Esophagus muscularis mucosa (tissue), 4 donors: ENCODE results near the gene DYNC1I2. TPM values are rescaled to one million over a fixed set of nuclear protein-coding genes. Genes with fewer than 3 reads are reported as not detected.

ENCODE experiments used
- DNase-seq: peaks from one replicate; pipeline ENCODE4 v3.0.0-alpha.2; 2017; ENCODE audit errors: extremely low spot score
- H3K27ac ChIP-seq, 4 donors: fragments of 200-600 bp; sonication (generic); replicated peaks in 1 of 4; 1 replicate in 3 of 4; 2 replicates in 1 of 4; pipeline ENCODE4 v1.5.1; 2016 to 2019; ENCODE audit warnings: mild to moderate bottlenecking in 1 of 4
- H3K27me3 ChIP-seq, 4 donors: fragments of 200-600 bp; sonication (generic); one replicate each; pipeline versions ENCODE4 v1.5.1 to v1.6.0; 2016 to 2019
- H3K36me3 ChIP-seq, 4 donors: fragments of 200-600 bp; sonication (generic); one replicate each; pipeline ENCODE4 v1.5.1; 2016 to 2019
- H3K4me1 ChIP-seq, 4 donors: fragments of 200-600 bp; sonication (generic); one replicate each; pipeline ENCODE4 v1.5.1; 2016 to 2019
- H3K4me3 ChIP-seq, 4 donors: fragments of 200-600 bp; sonication (generic); 1 replicate in 2 of 4; 2 replicates in 2 of 4; pipeline ENCODE4 v1.5.1; 2016 to 2019; ENCODE audit warnings: mild to moderate bottlenecking in 4 of 4, moderate library complexity in 1 of 4
- H3K9me3 ChIP-seq, 4 donors: fragments of 200-600 bp; sonication (generic); 1 replicate in 3 of 4; 2 replicates in 1 of 4; pipeline ENCODE4 v1.5.1; 2016 to 2019
- EP300 ChIP-seq: sonication (generic); formaldehyde crosslinking; IDR thresholded peaks from one replicate; pipeline ENCODE4 v1.6.1; 2017; ENCODE audit warnings: antibody characterized with exemption
- POLR2A ChIP-seq: fragments of 450-650 bp; IDR thresholded peaks from one replicate; pipeline ENCODE4 v1.6.1; 2017; ENCODE audit warnings: antibody characterized with exemption, moderate library complexity, mild to moderate bottlenecking, low read depth
- POLR2AphosphoS5 ChIP-seq, 2 donors: sonication (generic); formaldehyde crosslinking; IDR thresholded peaks; one replicate each; pipeline ENCODE4 v1.6.1; 2017; ENCODE audit warnings: antibody characterized with exemption in 2 of 2
- WGBS: methylation state at CpG from one replicate; pipeline ENCODE4 v1.1.5; 2018; 5-methylcytosine and 5-hydroxymethylcytosine counted together
- intact Hi-C: fragments of 100-400 bp; cut with DNase I; formaldehyde crosslinking; loops from one replicate; pipeline ENCODE4 v1.15.1; 2023
- total RNA-seq, 4 donors: library from RNA; depleted of rRNA; stranded (reverse); fragments of >200 nt; gene quantifications; one replicate each; pipeline versions ENCODE4 v1.1.0 to v1.2.1, GENCODE V29; 2016
- TF ChIP-seq, protein P1 (sequence below), 3 experiments: fragments of 200-600 bp in 2 of 3; fragments of 450-650 bp in 1 of 3; sonication (generic) in 2 of 3; IDR thresholded peaks; one replicate each; pipeline ENCODE4 v1.5.1; 2017 to 2019; ENCODE audit warnings: antibody characterized with exemption in 3 of 3, mild to moderate bottlenecking in 2 of 3, moderate library complexity in 1 of 3

The DYNC1I2 gene
- total RNA-seq, 4 donors from 2014 or later, result 99.1 to 122 (median 112) TPM

DNA sequence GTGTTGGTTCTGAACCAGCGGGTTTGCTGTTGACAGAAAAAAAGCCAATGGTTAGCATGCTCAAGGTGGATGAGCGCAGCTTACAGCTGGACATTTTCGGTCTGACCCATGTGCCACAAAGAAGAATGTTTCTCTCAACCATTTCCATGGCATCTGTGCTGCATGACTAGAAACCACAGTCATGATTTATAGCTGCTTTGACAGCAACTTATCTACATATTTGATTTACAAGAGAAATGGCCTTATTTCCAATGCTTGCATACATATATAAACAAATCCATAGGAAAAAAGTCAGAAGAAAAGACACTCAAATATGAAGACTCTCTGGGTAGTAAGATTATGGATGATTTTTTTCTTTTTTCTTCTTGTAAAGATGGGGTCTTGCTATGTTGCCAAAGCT lies 98.2 kb downstream of the DYNC1I2 start:
- TF ChIP-seq EP300, result no peak
- TF ChIP-seq, protein P1, sequence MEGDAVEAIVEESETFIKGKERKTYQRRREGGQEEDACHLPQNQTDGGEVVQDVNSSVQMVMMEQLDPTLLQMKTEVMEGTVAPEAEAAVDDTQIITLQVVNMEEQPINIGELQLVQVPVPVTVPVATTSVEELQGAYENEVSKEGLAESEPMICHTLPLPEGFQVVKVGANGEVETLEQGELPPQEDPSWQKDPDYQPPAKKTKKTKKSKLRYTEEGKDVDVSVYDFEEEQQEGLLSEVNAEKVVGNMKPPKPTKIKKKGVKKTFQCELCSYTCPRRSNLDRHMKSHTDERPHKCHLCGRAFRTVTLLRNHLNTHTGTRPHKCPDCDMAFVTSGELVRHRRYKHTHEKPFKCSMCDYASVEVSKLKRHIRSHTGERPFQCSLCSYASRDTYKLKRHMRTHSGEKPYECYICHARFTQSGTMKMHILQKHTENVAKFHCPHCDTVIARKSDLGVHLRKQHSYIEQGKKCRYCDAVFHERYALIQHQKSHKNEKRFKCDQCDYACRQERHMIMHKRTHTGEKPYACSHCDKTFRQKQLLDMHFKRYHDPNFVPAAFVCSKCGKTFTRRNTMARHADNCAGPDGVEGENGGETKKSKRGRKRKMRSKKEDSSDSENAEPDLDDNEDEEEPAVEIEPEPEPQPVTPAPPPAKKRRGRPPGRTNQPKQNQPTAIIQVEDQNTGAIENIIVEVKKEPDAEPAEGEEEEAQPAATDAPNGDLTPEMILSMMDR (IDR thresholded peaks at IDR 0.05), result no peak
- DNase-seq, result no peak
- H3K9me3 ChIP-seq, result no peaks in the 10 kb centered on the region
- H3K27me3 ChIP-seq, result no peaks in the 10 kb centered on the region
- no peak overlapping the region for H3K27ac ChIP-seq
- WGBS, result 98% methylated on average over 3 of the region's 3 CpGs
- no peaks in the 10 kb centered on the region for H3K4me1 ChIP-seq
- intact Hi-C loops, result no loop called here
- H3K36me3 ChIP-seq, result peaks cover 27 to 87% (median 75%) of the 10 kb centered on the region in 4 donors
- no peak overlapping the region for H3K4me3 ChIP-seq

DNA sequence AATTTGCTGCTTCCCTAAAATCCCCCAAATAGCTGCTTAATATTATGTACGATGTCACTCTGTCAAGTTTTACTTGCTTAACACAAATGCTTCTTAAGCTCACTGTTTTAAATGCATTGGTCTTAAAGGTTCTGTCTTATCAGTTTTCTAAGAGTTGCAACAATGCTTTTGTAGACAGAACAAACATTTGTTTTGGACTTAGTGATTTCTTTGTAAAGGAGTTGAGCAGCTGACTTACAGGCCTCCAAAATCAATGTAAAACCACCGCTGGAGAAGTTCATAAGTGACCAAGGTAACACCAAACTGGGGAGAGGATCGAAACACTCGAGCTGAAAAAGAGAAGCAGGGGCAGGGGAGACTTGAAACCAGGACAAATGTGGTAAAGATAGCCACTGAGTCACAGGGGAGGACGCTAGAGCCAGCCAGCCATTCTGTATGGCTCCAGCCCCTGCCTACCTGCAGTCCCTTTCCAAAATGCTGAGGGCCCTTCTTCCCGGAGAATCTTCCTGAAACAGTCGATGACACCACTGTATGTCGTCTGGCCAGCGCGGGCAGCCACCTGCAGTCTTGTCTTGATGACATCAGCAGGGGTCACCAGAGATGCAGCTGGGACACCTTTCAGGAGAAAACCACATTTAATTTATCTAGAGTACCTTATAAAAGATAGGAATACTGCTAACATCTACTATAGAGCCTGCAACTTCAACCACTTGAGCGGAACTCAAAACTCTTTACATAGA lies 100.2 kb downstream of the DYNC1I2 start:
- no peaks in the 10 kb centered on the region for H3K9me3 ChIP-seq
- no peaks in the 10 kb centered on the region for H3K27me3 ChIP-seq
- intact Hi-C loops, result no loop called here
- no peak for DNase-seq
- no peaks in the 10 kb centered on the region for H3K4me1 ChIP-seq
- H3K27ac ChIP-seq, result no peak overlapping the region
- 89% methylated on average over 11 of the region's 11 CpGs for WGBS
- H3K4me3 ChIP-seq, result no peak overlapping the region
- TF ChIP-seq, protein P1 (IDR thresholded peaks at IDR 0.05), result no peak
- no peak for TF ChIP-seq POLR2A
- TF ChIP-seq POLR2AphosphoS5 (IDR thresholded peaks at IDR 0.05), result no peak
- peaks cover 30 to 99% (median 91%) of the 10 kb centered on the region in 4 donors for H3K36me3 ChIP-seq

DNA sequence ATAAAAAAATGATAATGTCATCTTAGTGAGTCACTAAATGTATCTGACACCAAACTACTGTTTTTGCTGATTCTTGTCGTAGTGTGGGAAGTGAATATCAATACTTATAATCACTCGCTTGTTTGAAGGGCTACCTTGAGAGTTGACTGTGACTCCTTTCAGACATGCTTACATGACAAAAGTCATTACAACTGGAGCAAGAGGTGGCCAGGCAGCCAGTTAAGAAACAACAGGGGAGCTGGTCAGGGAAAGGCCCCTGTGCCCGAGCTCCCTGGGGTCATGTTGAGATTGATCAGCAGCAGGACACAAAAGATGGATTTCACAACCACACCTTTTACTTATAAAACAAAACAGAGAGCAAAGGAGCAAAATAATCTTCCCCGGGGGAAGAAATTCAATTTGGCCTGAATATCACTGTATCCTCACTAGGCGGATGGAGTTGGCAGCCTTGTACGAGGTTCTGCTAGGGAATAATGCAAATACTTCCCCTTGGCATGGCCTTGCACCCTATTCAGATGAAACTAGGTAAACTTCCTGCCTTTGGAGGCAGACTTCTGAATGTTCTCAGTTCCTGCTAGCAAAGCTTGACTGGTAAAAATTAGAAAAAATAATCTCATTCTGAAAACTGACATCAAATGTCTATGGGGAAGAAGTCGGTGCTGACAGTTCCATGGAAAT lies 101.2 kb downstream of the DYNC1I2 start:
- H3K36me3 ChIP-seq, result peaks cover 29 to 100% (median 94%) of the 10 kb centered on the region in 4 donors
- no peaks in the 10 kb centered on the region for H3K27me3 ChIP-seq
- no peak for DNase-seq
- intact Hi-C loops, result no loop called here
- no peaks in the 10 kb centered on the region for H3K9me3 ChIP-seq
- H3K4me1 ChIP-seq, result no peaks in the 10 kb centered on the region
- 68% methylated on average over 7 of the region's 7 CpGs for WGBS
- no peak overlapping the region for H3K27ac ChIP-seq
- TF ChIP-seq, protein P1 (IDR thresholded peaks at IDR 0.05), result no peak
- TF ChIP-seq EP300, result no peak
- TF ChIP-seq POLR2A, result no peak
- no peak for TF ChIP-seq POLR2AphosphoS5 (IDR thresholded peaks at IDR 0.05)
- no peak overlapping the region for H3K4me3 ChIP-seq

DNA sequence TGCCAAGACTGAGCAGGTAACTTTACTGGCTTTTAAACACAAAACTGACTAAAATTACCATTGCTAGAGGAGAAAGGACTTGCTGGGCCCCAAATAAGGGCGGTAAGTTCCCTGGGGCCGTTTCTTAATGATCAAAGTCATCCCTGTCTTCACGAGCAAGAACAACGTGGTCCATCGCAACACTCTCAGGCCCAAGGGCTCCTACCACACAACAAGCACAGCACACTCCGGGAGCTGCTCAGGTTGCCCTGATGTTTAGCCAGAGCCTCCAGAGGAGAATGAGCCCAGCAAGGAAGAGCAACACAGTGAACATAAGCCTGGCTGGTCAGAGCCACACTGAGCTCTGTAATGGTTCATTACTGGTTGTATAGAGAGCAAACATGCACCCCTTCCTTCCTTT lies 102.7 kb downstream of the DYNC1I2 start:
- H3K36me3 ChIP-seq, result peaks cover 22 to 91% (median 83%) of the 10 kb centered on the region in 4 donors
- no peak for DNase-seq
- no peaks in the 10 kb centered on the region for H3K9me3 ChIP-seq
- intact Hi-C loops, result no loop called here
- 84% methylated on average over 6 of the region's 6 CpGs for WGBS
- no peaks in the 10 kb centered on the region for H3K27me3 ChIP-seq
- no peak overlapping the region for H3K4me3 ChIP-seq
- no peak overlapping the region for H3K27ac ChIP-seq
- H3K4me1 ChIP-seq, result no peaks in the 10 kb centered on the region
- TF ChIP-seq POLR2AphosphoS5 (IDR thresholded peaks at IDR 0.05), result no peak
- TF ChIP-seq EP300, result no peak
- TF ChIP-seq POLR2A, result no peak
- TF ChIP-seq, protein P1 (IDR thresholded peaks at IDR 0.05), result no peak
